ENCODE results near the gene DYNLL1.
A peak's percentile ranks its signal among the peaks of the same experiment; 100 is the strongest.
"Not testable (repeated sequence)": the region's sequence is repeated elsewhere in the genome, so short reads cannot be mapped to it uniquely, and the experiment has no call there.

The DYNLL1 gene

GRCh38 chr12:120522568-120522967 lies 26.7 kb downstream of the DYNLL1 start:
- DNase-seq = no peak

GRCh38 chr12:120528861-120529525 lies 33.1 kb downstream of the DYNLL1 start, which contains the start of gene COQ5:
Gene COQ5 (minus strand): TSS chr12:120529158. CDS start chr12:120529141, 17 bp downstream.
- DNase-seq = peak; percentile 96

GRCh38 chr12:120529641-120530417 lies 33.9 kb downstream of the DYNLL1 start:
- DNase-seq = peak; percentile 85

GRCh38 chr12:120530418-120530761 lies 34.5 kb downstream of the DYNLL1 start:
- not testable (repeated sequence) for DNase-seq

GRCh38 chr12:120532701-120533238 lies 36.9 kb downstream of the DYNLL1 start:
- no peak for DNase-seq

GRCh38 chr12:120534203-120534702 lies 38.3 kb downstream of the DYNLL1 start, which contains the start of gene RNF10:
Gene RNF10 (plus strand): TSS chr12:120534356. CDS start chr12:120534812, 456 bp downstream.
- peak; percentile 96 for DNase-seq

GRCh38 chr12:120534703-120535655 lies 39.1 kb downstream of the DYNLL1 start:
- DNase-seq = peak; percentile 74

- DNase-seq = no peak
Observed at GRCh38 chr12:120536064-120536791, 40.3 kb downstream of the DYNLL1 start.

GRCh38 chr12:120537856-120538220 lies 41.9 kb downstream of the DYNLL1 start:
- no peak for DNase-seq

- no peak for DNase-seq
Observed at GRCh38 chr12:120538281-120539156, 42.6 kb downstream of the DYNLL1 start.

GRCh38 chr12:120539303-120539702 lies 43.4 kb downstream of the DYNLL1 start:
- no peak for DNase-seq

GRCh38 chr12:120540445-120540844 lies 44.5 kb downstream of the DYNLL1 start:
- DNase-seq = no peak

GRCh38 chr12:120542166-120542565 lies 46.3 kb downstream of the DYNLL1 start:
- DNase-seq = no peak

GRCh38 chr12:120544691-120545090 lies 48.8 kb downstream of the DYNLL1 start:
- no peak for DNase-seq

GRCh38 chr12:120546050-120546386 lies 50.1 kb downstream of the DYNLL1 start:
- peak; percentile 56 for DNase-seq
